CD1c-positive myeloid dendritic cell (primary cell): ENCODE measurements around the gene RPL27.

Experiments used
- DNase-seq: peaks from one replicate; pipeline ENCODE4 v3.0.0-alpha.2; 2016; ENCODE audit errors: extremely low spot score

Gene RPL27

DNA sequence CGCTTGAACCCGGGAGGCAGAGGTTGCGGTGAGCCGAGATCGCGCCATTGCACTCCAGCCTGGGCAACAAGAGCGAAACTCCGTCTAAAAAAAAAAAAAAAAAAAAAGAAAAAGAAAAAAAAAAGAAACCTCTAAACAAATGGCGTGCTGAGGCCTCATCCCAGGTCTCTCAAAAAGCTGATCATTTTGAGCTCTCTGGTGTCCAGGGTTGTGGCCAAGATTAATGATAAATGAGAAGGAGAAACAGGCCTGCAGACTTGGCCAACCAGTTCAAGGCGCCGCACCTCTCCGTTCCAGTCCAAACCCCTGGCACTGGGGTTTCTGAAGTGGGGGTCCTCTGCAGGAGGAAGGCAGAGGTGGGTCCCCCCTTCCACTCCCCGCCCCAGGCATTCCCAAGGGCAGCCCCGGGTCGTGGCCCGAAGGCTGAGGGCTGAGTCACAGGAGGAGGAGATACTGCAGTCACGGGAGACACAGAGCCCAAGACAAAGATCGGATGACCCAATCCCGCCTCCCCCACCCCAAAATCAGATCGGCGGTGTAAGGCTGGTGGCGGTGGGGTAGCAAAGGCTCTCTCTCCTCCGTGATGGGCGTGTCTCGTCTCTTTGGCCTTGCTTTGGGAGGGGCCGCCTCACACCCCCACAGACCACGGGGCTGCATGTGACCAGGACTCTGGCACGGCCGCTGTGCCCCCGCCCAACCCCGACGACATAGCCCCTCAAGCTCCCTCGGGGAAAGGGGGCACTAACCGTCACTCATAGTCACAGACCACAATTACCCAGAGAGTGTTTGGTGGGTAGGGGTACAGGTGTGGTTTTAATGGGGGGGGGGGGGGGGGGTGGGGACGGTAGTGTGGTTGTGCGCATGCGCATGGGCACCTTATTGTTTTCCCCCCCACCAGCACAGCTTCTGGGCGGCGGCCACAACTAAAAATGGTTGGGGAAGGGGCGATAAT is 22.8 kb downstream of the RPL27 start:
- peak; percentile 78 for DNase-seq

DNA sequence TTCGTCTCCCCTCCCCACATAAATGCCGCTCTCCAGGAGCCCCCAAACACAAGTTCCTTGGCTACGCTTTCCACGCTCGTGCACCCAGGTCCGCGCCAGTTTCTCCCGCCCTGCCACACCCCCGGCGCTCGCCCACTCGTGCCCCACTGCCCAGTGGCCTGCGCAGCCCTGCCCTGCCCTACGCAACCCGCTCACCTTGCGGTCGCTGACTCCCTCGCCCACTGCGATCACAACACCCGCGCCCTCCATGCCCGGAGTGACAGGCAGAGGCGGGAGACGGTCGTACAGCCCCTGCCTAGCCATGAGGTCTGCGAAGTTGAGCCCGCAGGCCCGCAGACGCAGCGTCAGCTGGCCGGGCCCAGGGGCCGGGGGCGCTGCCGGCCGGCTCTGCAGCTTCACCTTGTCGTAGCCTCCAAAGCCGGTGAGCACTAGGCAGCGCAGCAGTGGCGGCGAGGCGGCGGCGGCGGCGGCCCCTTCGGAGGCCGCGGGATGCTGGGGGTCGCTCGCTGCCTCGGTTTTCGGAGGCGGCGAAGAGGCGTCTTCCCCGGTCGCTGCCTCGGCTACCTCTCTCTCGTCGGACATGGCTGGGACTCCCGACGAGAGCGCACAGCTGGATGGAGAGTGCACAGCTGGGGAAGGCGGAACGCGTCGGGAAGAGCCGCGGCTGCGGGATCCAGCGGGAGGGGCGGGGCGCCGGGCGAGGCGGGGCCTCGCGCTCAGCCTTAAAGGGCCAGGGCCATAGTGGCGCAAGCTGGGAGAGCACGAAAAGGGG is 23.7 kb downstream of the RPL27 start, which contains the start of gene VAT1:
Gene VAT1 (minus strand): TSS at position 645 of the 772 bp plus-strand sequence. CDS start 63 bp downstream, at position 582.
- DNase-seq, result peak; percentile 82

DNA sequence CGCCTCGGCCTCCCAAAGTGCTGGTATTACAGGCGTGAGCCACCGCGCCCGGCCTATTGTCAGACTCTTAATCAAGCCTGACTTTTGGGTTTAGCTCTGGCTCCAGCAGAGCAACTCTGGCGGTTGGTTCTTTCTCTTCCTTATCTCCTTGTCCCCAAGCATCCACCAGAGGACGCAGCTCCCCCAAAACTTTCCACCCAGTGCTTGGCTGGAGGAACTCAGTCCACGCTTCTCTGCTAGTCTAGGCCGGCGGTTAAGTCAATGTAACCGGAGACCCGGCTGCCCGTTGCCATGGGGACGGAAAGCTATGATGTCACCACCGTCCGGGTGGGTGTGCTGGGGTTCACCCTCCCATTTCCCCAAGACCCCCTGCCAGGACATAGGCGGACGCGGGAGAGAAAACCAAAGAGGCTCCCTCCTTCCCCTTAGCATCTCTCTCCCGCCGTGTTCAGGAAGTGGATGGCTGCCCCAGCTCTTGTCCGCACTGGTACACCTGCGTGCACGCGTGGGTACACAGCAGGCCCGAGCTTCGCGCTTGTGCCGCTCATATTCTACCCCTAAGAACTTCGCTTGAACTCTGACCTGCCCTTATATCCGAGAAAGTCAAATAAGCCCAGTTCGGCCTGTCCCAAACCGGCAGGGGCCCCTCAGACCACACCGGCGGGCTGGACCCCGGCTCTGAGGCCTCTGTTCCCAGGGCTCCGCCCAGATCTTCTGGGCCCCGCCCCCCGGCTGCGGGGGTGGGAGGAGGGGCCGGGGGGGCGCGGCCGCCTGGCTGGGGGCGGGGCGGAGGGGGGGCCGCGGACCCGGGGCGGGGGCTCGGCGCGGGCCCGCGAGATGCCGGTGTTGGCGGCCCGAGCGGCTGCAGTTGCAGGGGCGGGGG is 26.4 kb downstream of the RPL27 start, which contains the start of gene RND2:
Gene RND2 (plus strand): TSS at position 825 of the 883 bp plus-strand sequence. CDS start 117 bp downstream, outside the sequence.
- DNase-seq, result peak; percentile 89

GRCh38 chr17:43025290-43025657 is 27.1 kb downstream of the RPL27 start:
- DNase-seq, result no peak

- no peak for DNase-seq
Measured at GRCh38 chr17:43025766-43026537, 27.7 kb downstream of the RPL27 start.

DNA sequence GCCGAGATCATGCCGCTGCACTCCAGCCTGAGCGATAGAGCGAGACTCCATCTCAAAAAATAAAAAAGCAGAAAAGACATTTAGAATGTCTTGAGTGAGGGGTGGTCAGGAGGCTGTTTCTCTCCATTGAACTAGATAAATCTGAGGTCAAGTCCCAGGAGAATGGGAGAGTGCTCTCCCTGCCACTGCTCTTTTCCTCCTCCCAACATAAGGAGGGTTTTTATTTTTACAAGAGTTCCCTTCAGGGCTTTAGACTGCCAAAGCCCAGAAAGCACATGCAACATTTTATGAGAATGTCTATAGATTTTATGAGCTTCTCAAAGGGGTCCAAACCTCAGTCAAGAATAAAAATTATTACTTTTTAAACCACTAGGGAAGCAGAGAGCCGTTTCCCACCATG is 28.4 kb downstream of the RPL27 start:
- no peak for DNase-seq

DNA sequence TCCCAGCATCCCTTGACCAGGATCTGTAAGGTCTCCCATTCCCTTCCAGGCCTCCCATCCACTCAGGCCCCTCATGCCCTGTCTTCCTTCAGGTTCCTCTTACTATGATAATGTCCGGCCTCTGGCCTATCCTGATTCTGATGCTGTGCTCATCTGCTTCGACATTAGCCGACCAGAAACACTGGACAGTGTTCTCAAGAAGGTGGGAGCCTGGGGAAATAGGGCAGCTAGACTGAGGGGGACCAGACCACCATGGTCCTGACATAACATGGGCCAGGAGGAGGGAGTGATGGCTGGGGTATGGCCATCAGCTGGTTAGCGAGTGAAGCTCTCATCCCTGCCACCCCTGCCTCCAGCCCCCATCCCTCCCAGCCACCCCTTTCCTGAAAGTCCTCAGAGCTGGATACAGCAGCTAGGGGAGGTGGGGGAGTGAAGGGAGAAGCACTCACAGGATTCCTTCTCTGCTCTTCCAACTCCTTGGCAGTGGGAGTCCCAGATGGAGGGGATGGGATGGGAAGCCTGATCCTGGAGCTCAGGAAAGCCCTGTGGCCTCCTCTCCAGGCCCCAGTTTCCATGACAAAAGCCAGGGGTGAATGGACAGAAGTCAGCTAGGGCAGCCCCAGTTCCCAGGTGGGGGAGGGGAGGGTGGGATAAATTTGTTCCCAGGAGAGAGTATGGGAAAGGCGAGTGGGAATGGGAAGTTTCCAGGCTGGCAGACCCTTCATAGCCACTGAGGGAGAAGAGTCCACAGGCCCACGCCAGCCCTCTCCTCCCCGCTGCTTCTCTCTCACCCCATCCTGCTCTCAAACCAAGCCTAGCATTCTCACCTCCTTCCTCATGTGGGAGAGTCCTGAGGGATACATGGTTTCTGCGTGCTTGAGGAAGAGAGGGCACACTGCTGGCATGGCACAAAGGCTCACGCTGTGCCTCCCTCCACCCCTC is 29.1 kb downstream of the RPL27 start:
- no peak for DNase-seq

- no peak for DNase-seq
Measured at GRCh38 chr17:43028221-43028861, 30.1 kb downstream of the RPL27 start.

DNA sequence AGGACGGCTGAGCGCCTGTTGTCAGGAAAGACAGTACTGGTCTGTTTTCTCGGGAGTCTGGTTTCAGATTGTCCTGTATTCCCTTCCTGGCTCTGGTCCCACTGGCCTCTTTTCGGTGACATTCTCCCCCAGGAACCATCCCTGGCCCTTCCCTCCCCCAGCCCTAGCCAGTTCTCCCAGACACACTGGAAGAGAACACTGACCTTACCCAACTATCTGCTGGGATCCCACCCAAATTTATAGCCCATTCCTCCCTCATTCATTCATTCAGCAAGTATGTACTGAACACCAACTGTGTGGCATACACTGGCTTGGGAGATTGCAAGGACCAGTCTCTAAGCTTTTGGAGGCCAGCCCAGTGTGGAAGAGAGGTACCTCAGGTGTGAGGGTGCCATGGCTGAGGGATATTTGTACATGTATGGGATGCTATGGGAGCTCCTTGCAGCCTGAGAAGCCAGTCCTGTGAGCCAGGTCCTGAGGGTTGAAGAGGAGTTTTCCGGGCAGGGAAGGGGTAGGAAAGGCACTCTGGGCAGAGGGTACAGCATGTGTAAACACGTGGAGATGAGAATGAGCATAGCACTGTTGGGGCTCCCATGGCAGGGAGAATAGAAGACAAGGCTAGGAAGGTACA is 32.0 kb downstream of the RPL27 start:
- DNase-seq, result no peak

GRCh38 chr17:43031666-43032065 is 33.4 kb downstream of the RPL27 start:
- no peak for DNase-seq

GRCh38 chr17:43033948-43034881 is 36.0 kb downstream of the RPL27 start:
- DNase-seq, result no peak

GRCh38 chr17:43034894-43035293 is 36.7 kb downstream of the RPL27 start:
- no peak for DNase-seq

GRCh38 chr17:43039646-43040045 is 41.4 kb downstream of the RPL27 start:
- DNase-seq, result no peak

- DNase-seq, result no peak
Measured at GRCh38 chr17:43040655-43041054, 42.4 kb downstream of the RPL27 start.

DNA sequence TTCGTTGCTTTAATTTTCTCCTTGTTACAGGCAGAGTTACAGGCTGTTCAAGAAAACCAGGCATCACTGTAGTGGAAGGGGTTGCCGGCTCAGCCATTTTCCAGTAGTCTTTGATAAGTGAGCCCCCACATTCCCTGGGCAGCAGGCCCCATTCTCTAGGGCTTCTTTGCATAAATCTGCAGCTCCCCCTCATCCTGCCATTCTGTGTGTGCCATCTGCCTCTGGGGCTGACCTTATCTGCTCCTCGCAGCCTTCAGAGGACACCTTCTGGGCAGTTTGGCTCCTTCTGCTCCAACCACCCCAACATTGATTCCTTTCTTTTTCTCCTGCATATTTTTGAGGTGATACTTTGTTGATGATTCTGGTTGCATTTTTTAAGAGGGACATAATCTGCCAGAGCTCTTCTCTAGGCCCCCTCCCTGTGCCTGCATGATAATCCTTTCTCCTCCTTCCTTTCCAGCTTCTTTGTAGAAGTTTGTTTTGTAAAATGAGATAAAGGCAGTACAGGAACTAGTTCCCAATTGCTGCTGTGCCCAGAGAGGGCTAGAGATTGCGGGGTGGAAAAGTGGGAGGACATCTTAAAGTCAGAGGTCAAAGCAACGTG is 43.9 kb downstream of the RPL27 start:
- no peak for DNase-seq

DNA sequence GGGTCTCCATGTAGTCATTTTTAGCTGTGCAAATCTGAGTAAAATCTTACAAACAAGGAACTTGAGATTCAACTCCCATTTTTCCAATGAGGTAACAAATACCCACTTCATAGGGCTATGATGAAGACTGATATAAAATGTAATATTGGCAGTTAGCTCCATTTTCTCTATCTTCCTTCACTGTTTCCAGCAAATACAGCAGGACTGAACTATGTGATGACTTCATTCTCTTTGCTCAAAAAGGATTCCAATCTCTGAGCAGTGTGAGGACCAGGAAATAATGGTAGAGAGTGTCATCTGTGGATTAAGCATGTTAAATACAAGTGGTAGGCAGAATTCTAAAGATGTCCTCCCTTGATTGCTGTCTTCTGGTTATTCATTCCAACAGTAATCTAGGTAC is 45.1 kb downstream of the RPL27 start:
- no peak for DNase-seq

- DNase-seq, result no peak
Measured at GRCh38 chr17:43044024-43044423, 45.8 kb downstream of the RPL27 start.
